HG03175 (cell line): Measurements from ENCODE around the gene KLK15.
"Not testable (repeated sequence)": the region's sequence is repeated elsewhere in the genome, so short reads cannot be mapped to it uniquely, and the experiment has no call there.

ENCODE experiments used
- ATAC-seq: cut with Tn5 transposase; IDR thresholded peaks from one replicate; pipeline ENCODE4 v1.9.1; 2021; ENCODE audit warnings: mild to moderate bottlenecking, moderate library complexity; ENCODE audit not compliant: unreplicated experiment

KLK15 gene

GRCh38 chr19:50821622-50822021 is 11.8 kb downstream of the KLK15 start:
- ATAC-seq, result no peak

GRCh38 chr19:50821248-50821612 is 12.1 kb downstream of the KLK15 start:
- no peak for ATAC-seq

- no peak for ATAC-seq
Measured at GRCh38 chr19:50820549-50821247, 12.7 kb downstream of the KLK15 start.

- no peak for ATAC-seq
Measured at GRCh38 chr19:50820086-50820485, 13.3 kb downstream of the KLK15 start.

GRCh38 chr19:50819636-50820035 is 13.7 kb downstream of the KLK15 start:
- no peak for ATAC-seq

GRCh38 chr19:50818859-50819472 is 14.4 kb downstream of the KLK15 start:
- no peak for ATAC-seq

- ATAC-seq, result peak; percentile 60
Measured at GRCh38 chr19:50817941-50818858, 15.2 kb downstream of the KLK15 start.

- ATAC-seq, result no peak
Measured at GRCh38 chr19:50815439-50815838, 17.9 kb downstream of the KLK15 start.

GRCh38 chr19:50814883-50815282 is 18.5 kb downstream of the KLK15 start:
- ATAC-seq, result no peak

GRCh38 chr19:50812474-50812873 is 20.9 kb downstream of the KLK15 start:
- no peak for ATAC-seq

- not testable (repeated sequence) for ATAC-seq
Measured at GRCh38 chr19:50811622-50812238, 21.6 kb downstream of the KLK15 start.

GRCh38 chr19:50808856-50809255 is 24.5 kb downstream of the KLK15 start:
- no peak for ATAC-seq

- ATAC-seq, result peak; percentile 94
Measured at GRCh38 chr19:50804420-50805272, 28.7 kb downstream of the KLK15 start.

- ATAC-seq, result peak; percentile 3
Measured at GRCh38 chr19:50803633-50804419, 29.5 kb downstream of the KLK15 start.

- no peak for ATAC-seq
Measured at GRCh38 chr19:50801107-50801506, 32.3 kb downstream of the KLK15 start.

- ATAC-seq, result no peak
Measured at GRCh38 chr19:50799547-50799851, 33.9 kb downstream of the KLK15 start.

GRCh38 chr19:50798659-50799546 is 34.5 kb downstream of the KLK15 start:
- no peak for ATAC-seq

GRCh38 chr19:50797781-50798658 is 35.4 kb downstream of the KLK15 start:
- ATAC-seq, result no peak
